ENCODE measurements around the gene KIF13A. TPM values are rescaled to one million over a fixed set of nuclear protein-coding genes. Genes with fewer than 3 reads are reported as not detected.

KIF13A gene
- total RNA-seq, 1 experiment from 2014 or later: 24.1 TPM

- H3K4me1 Mint-ChIP-seq (ENCODE audit: insufficient read depth, unreplicated experiment): no peaks in the 10 kb centered on the region
- CTCF ChIA-PET: interaction anchor here (0.7 to 0.8 kb wide), 2 partner anchors 61 to 75 kb away, joined by 3 read pairs; no protein-coding TSS in a partner anchor
- no peak for DNase-seq (ENCODE audit: unreplicated experiment)
- no peak overlapping the region for H3K27ac Mint-ChIP-seq (ENCODE audit: low read depth, unreplicated experiment)
- peaks cover 12% of the 10 kb centered on the region for H3K36me3 Mint-ChIP-seq (ENCODE audit: insufficient read depth, unreplicated experiment)
- H3K27me3 Mint-ChIP-seq (ENCODE audit: insufficient read depth, unreplicated experiment): no peaks in the 10 kb centered on the region
- no TSS peak for BruUV-seq (replicated peaks)
- no peaks in the 10 kb centered on the region for H3K9me3 Mint-ChIP-seq (ENCODE audit: unreplicated experiment)
- no peak overlapping the region for H3K4me3 Mint-ChIP-seq (ENCODE audit: unreplicated experiment)
- no peak for TF ChIP-seq CTCF (IDR thresholded peaks at IDR 0.05; ENCODE audit: unreplicated experiment)
- intact Hi-C loops (cut with micrococcal nuclease): no loop called here
- POLR2A ChIA-PET: interaction anchor here (0.5 to 1.4 kb wide), 2 partner anchors 7 to 29 kb away, joined by 3 to 4 read pairs; no protein-coding TSS in a partner anchor
Measured at GRCh38 chr6:17856306-17856705, 131.1 kb downstream of the KIF13A start.

GRCh38 chr6:17855381-17855780 is 132.1 kb downstream of the KIF13A start:
- Mint-ChIP-seq H3K9me3 (ENCODE audit: unreplicated experiment) (no peaks in the 10 kb centered on the region), H3K36me3 (ENCODE audit: insufficient read depth, unreplicated experiment) (peaks cover 21% of the 10 kb centered on the region), H3K27me3 (ENCODE audit: insufficient read depth, unreplicated experiment) (no peaks in the 10 kb centered on the region), H3K4me1 (ENCODE audit: insufficient read depth, unreplicated experiment) (no peaks in the 10 kb centered on the region), H3K4me3 (ENCODE audit: unreplicated experiment) (no peak overlapping the region), H3K27ac (ENCODE audit: low read depth, unreplicated experiment) (no peak overlapping the region)
- intact Hi-C loops (cut with micrococcal nuclease): no loop called here
- no TSS peak for BruUV-seq (replicated peaks)
- ChIA-PET CTCF (no interaction called here), POLR2A (interaction anchor here (1.0 to 1.4 kb wide), 3 partner anchors 8 to 10 kb away, joined by 3 to 4 read pairs (median 4); no protein-coding TSS in a partner anchor)
- no peak for TF ChIP-seq CTCF (IDR thresholded peaks at IDR 0.05; ENCODE audit: unreplicated experiment)
- no peak for DNase-seq (ENCODE audit: unreplicated experiment)

- Mint-ChIP-seq H3K27ac (ENCODE audit: low read depth, unreplicated experiment) (no peak overlapping the region), H3K27me3 (ENCODE audit: insufficient read depth, unreplicated experiment) (no peaks in the 10 kb centered on the region)
- CTCF ChIA-PET: interaction anchor here (1.6 kb wide), 1 partner anchor 11 kb away, joined by 5 read pairs; no protein-coding TSS in a partner anchor
Measured at GRCh38 chr6:17853533-17853932, 133.9 kb downstream of the KIF13A start.

GRCh38 chr6:17851720-17852161 is 135.7 kb downstream of the KIF13A start:
- no peak for DNase-seq (ENCODE audit: unreplicated experiment)
- no peaks in the 10 kb centered on the region for H3K4me1 Mint-ChIP-seq (ENCODE audit: insufficient read depth, unreplicated experiment)
- ChIA-PET CTCF (no interaction called here), POLR2A (interaction anchor here (0.5 to 1.4 kb wide), 4 partner anchors 10 to 21 kb away, joined by 3 to 5 read pairs (median 4); no protein-coding TSS in a partner anchor)
- H3K36me3 Mint-ChIP-seq (ENCODE audit: insufficient read depth, unreplicated experiment): peaks cover 37% of the 10 kb centered on the region
- no peak for TF ChIP-seq CTCF (IDR thresholded peaks at IDR 0.05; ENCODE audit: unreplicated experiment)
- H3K27me3 Mint-ChIP-seq (ENCODE audit: insufficient read depth, unreplicated experiment): no peaks in the 10 kb centered on the region
- intact Hi-C loops (cut with micrococcal nuclease): no loop called here
- H3K27ac Mint-ChIP-seq (ENCODE audit: low read depth, unreplicated experiment): no peak overlapping the region
- BruUV-seq (replicated peaks): no TSS peak
- no peak overlapping the region for H3K4me3 Mint-ChIP-seq (ENCODE audit: unreplicated experiment)
- no peaks in the 10 kb centered on the region for H3K9me3 Mint-ChIP-seq (ENCODE audit: unreplicated experiment)

More at GRCh38 chr6:17853533-17853932, 133.9 kb downstream of the KIF13A start:
- Mint-ChIP-seq H3K36me3 (ENCODE audit: insufficient read depth, unreplicated experiment) (peaks cover 31% of the 10 kb centered on the region), H3K4me1 (ENCODE audit: insufficient read depth, unreplicated experiment) (no peaks in the 10 kb centered on the region), H3K9me3 (ENCODE audit: unreplicated experiment) (no peaks in the 10 kb centered on the region), H3K4me3 (ENCODE audit: unreplicated experiment) (no peak overlapping the region)
- no TSS peak for BruUV-seq (replicated peaks)
- no peak for TF ChIP-seq CTCF (IDR thresholded peaks at IDR 0.05; ENCODE audit: unreplicated experiment)
- intact Hi-C loops (cut with micrococcal nuclease): no loop called here
- no peak for DNase-seq (ENCODE audit: unreplicated experiment)
- POLR2A ChIA-PET: no interaction called here
